ENCODE results near the gene TRIOBP. TPM values are rescaled to one million over a fixed set of nuclear protein-coding genes. Genes with fewer than 3 reads are reported as not detected.
A peak's percentile ranks its signal among the peaks of the same experiment; 100 is the strongest.

TRIOBP gene
- total and polyA plus RNA-seq, 2 of the 13 experiments (the other 11 are each of a cell fraction or from before 2014, with no cell fraction given) = 6.1 to 15.4 TPM

DNA sequence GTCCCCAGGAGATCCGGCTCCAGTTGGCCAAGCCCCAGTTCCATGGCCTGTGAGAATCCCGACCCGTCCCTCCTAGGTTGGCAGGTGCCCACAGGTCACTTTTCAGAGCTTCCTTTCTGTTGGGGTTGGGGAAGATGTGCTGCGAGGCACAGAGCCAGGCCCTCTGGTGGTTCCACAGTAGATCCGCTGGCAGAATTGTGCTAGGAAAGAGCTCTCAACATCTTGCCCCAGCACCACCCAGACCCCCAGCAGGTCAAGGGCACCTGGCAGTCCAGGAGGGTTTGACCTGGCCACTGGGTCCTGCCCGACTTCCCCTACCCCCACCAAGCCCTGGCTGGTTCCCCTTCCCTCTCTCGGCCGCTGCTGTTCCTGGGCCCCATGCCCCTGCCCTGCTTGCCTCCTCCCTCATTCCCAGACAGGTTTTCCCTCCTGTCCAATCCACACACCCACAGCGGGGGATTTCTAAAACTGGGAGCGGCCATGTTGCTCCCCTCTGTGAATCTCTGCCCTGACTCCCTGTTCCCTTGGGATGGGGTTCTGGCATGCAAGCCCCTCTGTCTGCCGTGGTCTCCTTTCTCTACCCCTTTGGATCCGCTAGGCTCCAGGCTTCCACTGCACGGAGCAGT, 84.7 kb downstream of the TRIOBP start (continued):
- no peak for TF ChIP-seq CREB1 (IDR thresholded peaks at IDR 0.05)
- no peak for TF ChIP-seq CREB1 (CRISPR knock-in tag; IDR thresholded peaks at IDR 0.05)
- no peak for TF ChIP-seq MTF1 (CRISPR knock-in tag; IDR thresholded peaks at IDR 0.05)
- TF ChIP-seq, protein P1, sequence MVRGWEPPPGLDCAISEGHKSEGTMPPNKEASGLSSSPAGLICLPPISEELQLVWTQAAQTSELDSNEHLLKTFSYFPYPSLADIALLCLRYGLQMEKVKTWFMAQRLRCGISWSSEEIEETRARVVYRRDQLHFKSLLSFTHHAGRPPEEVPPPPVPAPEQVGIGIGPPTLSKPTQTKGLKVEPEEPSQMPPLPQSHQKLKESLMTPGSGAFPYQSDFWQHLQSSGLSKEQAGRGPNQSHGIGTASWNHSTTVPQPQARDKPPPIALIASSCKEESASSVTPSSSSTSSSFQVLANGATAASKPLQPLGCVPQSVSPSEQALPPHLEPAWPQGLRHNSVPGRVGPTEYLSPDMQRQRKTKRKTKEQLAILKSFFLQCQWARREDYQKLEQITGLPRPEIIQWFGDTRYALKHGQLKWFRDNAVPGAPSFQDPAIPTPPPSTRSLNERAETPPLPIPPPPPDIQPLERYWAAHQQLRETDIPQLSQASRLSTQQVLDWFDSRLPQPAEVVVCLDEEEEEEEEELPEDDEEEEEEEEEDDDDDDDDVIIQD (CRISPR knock-in tag; IDR thresholded peaks at IDR 0.05; ENCODE audit: low read depth) = no peak
- TF ChIP-seq, protein P2, sequence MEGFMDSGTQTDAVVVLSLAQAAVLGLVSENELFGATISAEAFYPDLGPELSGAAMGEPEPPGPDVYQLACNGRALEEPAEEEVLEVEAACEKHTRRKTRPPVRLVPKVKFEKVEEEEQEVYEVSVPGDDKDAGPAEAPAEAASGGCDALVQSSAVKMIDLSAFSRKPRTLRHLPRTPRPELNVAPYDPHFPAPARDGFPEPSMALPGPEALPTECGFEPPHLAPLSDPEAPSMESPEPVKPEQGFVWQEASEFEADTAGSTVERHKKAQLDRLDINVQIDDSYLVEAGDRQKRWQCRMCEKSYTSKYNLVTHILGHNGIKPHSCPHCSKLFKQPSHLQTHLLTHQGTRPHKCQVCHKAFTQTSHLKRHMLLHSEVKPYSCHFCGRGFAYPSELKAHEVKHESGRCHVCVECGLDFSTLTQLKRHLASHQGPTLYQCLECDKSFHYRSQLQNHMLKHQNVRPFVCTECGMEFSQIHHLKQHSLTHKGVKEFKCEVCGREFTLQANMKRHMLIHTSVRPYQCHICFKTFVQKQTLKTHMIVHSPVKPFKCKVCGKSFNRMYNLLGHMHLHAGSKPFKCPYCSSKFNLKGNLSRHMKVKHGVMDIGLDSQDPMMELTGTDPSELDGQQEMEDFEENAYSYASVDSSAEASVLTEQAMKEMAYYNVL (CRISPR knock-in tag; IDR thresholded peaks at IDR 0.05; ENCODE audit: borderline replicate concordance) = 0 out of 2 replicates have a peak, but pooled peaks have one; percentile 13
- TF ChIP-seq, protein P3, sequence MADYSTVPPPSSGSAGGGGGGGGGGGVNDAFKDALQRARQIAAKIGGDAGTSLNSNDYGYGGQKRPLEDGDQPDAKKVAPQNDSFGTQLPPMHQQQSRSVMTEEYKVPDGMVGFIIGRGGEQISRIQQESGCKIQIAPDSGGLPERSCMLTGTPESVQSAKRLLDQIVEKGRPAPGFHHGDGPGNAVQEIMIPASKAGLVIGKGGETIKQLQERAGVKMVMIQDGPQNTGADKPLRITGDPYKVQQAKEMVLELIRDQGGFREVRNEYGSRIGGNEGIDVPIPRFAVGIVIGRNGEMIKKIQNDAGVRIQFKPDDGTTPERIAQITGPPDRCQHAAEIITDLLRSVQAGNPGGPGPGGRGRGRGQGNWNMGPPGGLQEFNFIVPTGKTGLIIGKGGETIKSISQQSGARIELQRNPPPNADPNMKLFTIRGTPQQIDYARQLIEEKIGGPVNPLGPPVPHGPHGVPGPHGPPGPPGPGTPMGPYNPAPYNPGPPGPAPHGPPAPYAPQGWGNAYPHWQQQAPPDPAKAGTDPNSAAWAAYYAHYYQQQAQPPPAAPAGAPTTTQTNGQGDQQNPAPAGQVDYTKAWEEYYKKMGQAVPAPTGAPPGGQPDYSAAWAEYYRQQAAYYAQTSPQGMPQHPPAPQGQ (CRISPR knock-in tag; IDR thresholded peaks at IDR 0.05; ENCODE audit: borderline replicate concordance) = no peak
- TF ChIP-seq SALL1 (CRISPR knock-in tag; IDR thresholded peaks at IDR 0.05) = 0 out of 2 replicates have a peak, but pooled peaks have one; percentile 15
- TF ChIP-seq ZNF337 (CRISPR knock-in tag; IDR thresholded peaks at IDR 0.05; ENCODE audit: borderline replicate concordance, low read depth) = no peak
- 0 out of 2 replicates have a peak, but pooled peaks have one; percentile 44 for TF ChIP-seq ZNF724P (CRISPR knock-in tag; IDR thresholded peaks at IDR 0.05; ENCODE audit: borderline replicate concordance)
- no peak for TF ChIP-seq SP5 (CRISPR knock-in tag; IDR thresholded peaks at IDR 0.05; ENCODE audit: borderline replicate concordance, low read depth)
- no peak for TF ChIP-seq WIZ (CRISPR knock-in tag; IDR thresholded peaks at IDR 0.05)
- TF ChIP-seq RAD51 (IDR thresholded peaks at IDR 0.05; ENCODE audit: borderline replicate concordance) = no peak
- TF ChIP-seq, protein P4, sequence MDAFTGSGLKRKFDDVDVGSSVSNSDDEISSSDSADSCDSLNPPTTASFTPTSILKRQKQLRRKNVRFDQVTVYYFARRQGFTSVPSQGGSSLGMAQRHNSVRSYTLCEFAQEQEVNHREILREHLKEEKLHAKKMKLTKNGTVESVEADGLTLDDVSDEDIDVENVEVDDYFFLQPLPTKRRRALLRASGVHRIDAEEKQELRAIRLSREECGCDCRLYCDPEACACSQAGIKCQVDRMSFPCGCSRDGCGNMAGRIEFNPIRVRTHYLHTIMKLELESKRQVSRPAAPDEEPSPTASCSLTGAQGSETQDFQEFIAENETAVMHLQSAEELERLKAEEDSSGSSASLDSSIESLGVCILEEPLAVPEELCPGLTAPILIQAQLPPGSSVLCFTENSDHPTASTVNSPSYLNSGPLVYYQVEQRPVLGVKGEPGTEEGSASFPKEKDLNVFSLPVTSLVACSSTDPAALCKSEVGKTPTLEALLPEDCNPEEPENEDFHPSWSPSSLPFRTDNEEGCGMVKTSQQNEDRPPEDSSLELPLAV (CRISPR knock-in tag; conservative IDR thresholded peaks at IDR 0.05; ENCODE audit: low read depth) = no peak
- peak; percentile 48 for TF ChIP-seq STAG1 (CRISPR knock-in tag; IDR thresholded peaks at IDR 0.05)
- no peak for TF ChIP-seq EP300 (IDR thresholded peaks at IDR 0.05; ENCODE audit: low read depth in 2 of 2, low read length in 2 of 2)
- TF ChIP-seq EP300 (CRISPR knock-in tag; IDR thresholded peaks at IDR 0.05; ENCODE audit: borderline replicate concordance) = no peak
- TF ChIP-seq HNF4G (IDR thresholded peaks at IDR 0.05; ENCODE audit: borderline replicate concordance, low read depth, low read length) = no peak
- TF ChIP-seq HNF4G (CRISPR knock-in tag; IDR thresholded peaks at IDR 0.05; ENCODE audit: borderline replicate concordance, low read depth) = no peak
- no peak for TF ChIP-seq ZNF282 (IDR thresholded peaks at IDR 0.05; ENCODE audit: partially characterized antibody)
- no peak for TF ChIP-seq KAT7 (CRISPR knock-in tag; IDR thresholded peaks at IDR 0.05; ENCODE audit: borderline replicate concordance)
- TF ChIP-seq ZNF12 (CRISPR knock-in tag; IDR thresholded peaks at IDR 0.05) = no peak
- no peak for TF ChIP-seq EHMT2 (IDR thresholded peaks at IDR 0.05; ENCODE audit: borderline replicate concordance, low read depth, low read length)
- TF ChIP-seq, protein P5, sequence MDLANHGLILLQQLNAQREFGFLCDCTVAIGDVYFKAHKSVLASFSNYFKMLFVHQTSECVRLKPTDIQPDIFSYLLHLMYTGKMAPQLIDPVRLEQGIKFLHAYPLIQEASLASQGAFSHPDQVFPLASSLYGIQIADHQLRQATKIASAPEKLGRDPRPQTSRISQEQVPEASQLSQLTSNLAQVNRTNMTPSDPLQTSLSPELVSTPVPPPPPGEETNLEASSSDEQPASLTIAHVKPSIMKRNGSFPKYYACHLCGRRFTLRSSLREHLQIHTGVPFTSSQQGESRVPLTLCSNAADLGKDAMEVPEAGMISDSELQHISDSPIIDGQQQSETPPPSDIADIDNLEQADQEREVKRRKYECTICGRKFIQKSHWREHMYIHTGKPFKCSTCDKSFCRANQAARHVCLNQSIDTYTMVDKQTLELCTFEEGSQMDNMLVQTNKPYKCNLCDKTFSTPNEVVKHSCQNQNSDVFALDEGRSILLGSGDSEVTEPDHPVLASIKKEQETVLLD (CRISPR knock-in tag; IDR thresholded peaks at IDR 0.05; ENCODE audit: low read depth) = no peak
